ENCODE data around the gene NCAPD3.

DNA sequence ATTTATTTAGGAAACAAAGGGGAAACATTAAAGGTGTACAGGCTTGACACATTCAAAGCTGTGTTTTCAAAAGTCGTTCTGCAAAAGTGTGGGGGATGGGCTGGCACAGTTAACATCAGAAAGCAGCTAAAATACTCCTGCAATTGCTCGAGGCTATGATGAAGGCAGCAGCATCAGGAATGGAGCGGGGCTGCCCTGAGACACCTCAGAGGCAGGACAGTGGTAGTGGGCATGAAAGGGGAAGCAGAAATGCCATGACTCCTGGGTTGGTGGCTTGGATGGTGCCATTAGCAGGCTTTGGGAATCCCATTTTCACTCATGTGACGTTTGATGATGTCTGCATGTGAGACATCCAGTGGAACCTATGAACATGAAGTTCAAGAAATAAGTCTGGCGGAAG is 646 bp downstream of the NCAPD3 start:
- TF ChIP-seq, protein P1, sequence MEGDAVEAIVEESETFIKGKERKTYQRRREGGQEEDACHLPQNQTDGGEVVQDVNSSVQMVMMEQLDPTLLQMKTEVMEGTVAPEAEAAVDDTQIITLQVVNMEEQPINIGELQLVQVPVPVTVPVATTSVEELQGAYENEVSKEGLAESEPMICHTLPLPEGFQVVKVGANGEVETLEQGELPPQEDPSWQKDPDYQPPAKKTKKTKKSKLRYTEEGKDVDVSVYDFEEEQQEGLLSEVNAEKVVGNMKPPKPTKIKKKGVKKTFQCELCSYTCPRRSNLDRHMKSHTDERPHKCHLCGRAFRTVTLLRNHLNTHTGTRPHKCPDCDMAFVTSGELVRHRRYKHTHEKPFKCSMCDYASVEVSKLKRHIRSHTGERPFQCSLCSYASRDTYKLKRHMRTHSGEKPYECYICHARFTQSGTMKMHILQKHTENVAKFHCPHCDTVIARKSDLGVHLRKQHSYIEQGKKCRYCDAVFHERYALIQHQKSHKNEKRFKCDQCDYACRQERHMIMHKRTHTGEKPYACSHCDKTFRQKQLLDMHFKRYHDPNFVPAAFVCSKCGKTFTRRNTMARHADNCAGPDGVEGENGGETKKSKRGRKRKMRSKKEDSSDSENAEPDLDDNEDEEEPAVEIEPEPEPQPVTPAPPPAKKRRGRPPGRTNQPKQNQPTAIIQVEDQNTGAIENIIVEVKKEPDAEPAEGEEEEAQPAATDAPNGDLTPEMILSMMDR (conservative IDR thresholded peaks at IDR 0.05; ENCODE audit: low read depth, low read length), result no peak
- TF ChIP-seq EZH2phosphoT487 (IDR thresholded peaks at IDR 0.05; ENCODE audit: borderline replicate concordance, low read length), result no peak

Measured in PC-3 (cell line).